LNCAP (cell line): ENCODE measurements around the gene CAPN12.

Experiments used
- CTCF ChIP-seq: fragments of 450-650 bp; IDR thresholded peaks from 2 replicates; pipeline ENCODE4 v1.5.1; 2017; ENCODE audit warnings: mild to moderate bottlenecking

Gene CAPN12

GRCh38 chr19:38705197-38706019, 38.9 kb downstream of the CAPN12 start:
- no peak for TF ChIP-seq CTCF

- TF ChIP-seq CTCF: no peak
Observed at GRCh38 chr19:38704488-38705026, 39.7 kb downstream of the CAPN12 start.

GRCh38 chr19:38703509-38703908, 40.8 kb downstream of the CAPN12 start:
- TF ChIP-seq CTCF: no peak

GRCh38 chr19:38702278-38702677, 42.0 kb downstream of the CAPN12 start:
- no peak for TF ChIP-seq CTCF

GRCh38 chr19:38701455-38702063, 42.7 kb downstream of the CAPN12 start:
- TF ChIP-seq CTCF: no peak

GRCh38 chr19:38700902-38701454, 43.3 kb downstream of the CAPN12 start:
- no peak for TF ChIP-seq CTCF

GRCh38 chr19:38700350-38700901, 43.8 kb downstream of the CAPN12 start:
- TF ChIP-seq CTCF: no peak
